Subcutaneous abdominal adipose tissue (tissue), 5 donors: ENCODE measurements around the gene EXD3.
"Not testable (repeated sequence)": the region's sequence is repeated elsewhere in the genome, so short reads cannot be mapped to it uniquely, and the experiment has no call there.

Experiments
- H3K27ac ChIP-seq: one replicate; pipeline ENCODE4 v1.7.0; 2013; ENCODE audit warnings: low read depth, mild to moderate bottlenecking, inconsistent platforms, low read length, moderate library complexity
- H3K27me3 ChIP-seq, 5 donors: one replicate each; pipeline ENCODE4 v1.7.0; 2013; ENCODE audit warnings: low read length in 5 of 5, inconsistent platforms in 1 of 5; ENCODE audit not compliant: control insufficient read depth in 5 of 5, insufficient read depth in 4 of 5
- H3K36me3 ChIP-seq, 5 donors: one replicate each; pipeline ENCODE4 v1.7.0; 2013; ENCODE audit warnings: low read length in 5 of 5; ENCODE audit not compliant: control insufficient read depth in 5 of 5, insufficient read depth in 5 of 5
- H3K4me1 ChIP-seq, 5 donors: one replicate each; pipeline ENCODE4 v1.7.0; 2013; ENCODE audit warnings: low read length in 5 of 5, mild to moderate bottlenecking in 3 of 5, moderate library complexity in 1 of 5; ENCODE audit not compliant: control insufficient read depth in 5 of 5, insufficient read depth in 5 of 5
- H3K4me3 ChIP-seq, 5 donors: one replicate each; pipeline ENCODE4 v1.7.0; 2013; ENCODE audit warnings: low read length in 5 of 5, low read depth in 1 of 5
- H3K9ac ChIP-seq, 5 donors: one replicate each; pipeline ENCODE4 v1.7.0; 2013; ENCODE audit warnings: low read length in 5 of 5, mild to moderate bottlenecking in 4 of 5, moderate library complexity in 3 of 5
- H3K9me3 ChIP-seq, 5 donors: one replicate each; pipeline ENCODE4 v1.7.0; 2013; ENCODE audit warnings: low read length in 5 of 5; ENCODE audit not compliant: control insufficient read depth in 5 of 5
- donor health status: healthy.
- donor health status: healthy.
- donor health status: healthy.
- donor health status: healthy.
- donor health status: healthy.

The EXD3 gene

GRCh38 chr9:137263506-137263905 is 159.5 kb downstream of the EXD3 start:
- no peak overlapping the region for H3K4me3 ChIP-seq
- no peaks in the 10 kb centered on the region for H3K9me3 ChIP-seq
- peaks cover 0 to 8% (median 4%) of the 10 kb centered on the region in 5 donors for H3K4me1 ChIP-seq
- no peak overlapping the region for H3K27ac ChIP-seq
- H3K9ac ChIP-seq = no peak overlapping the region
- peaks cover 0 to 56% (median 46%) of the 10 kb centered on the region in 5 donors for H3K36me3 ChIP-seq
- no peaks in the 10 kb centered on the region for H3K27me3 ChIP-seq

- Histone ChIP-seq H3K36me3 (peaks cover 0 to 51% (median 45%) of the 10 kb centered on the region in 5 donors), H3K9me3 (no peaks in the 10 kb centered on the region)
Observed at GRCh38 chr9:137262909-137263285, 160.1 kb downstream of the EXD3 start.

GRCh38 chr9:137262173-137262908 is 160.6 kb downstream of the EXD3 start:
- not testable (repeated sequence) for H3K4me3 ChIP-seq, H3K4me1 ChIP-seq, H3K27ac ChIP-seq, H3K27me3 ChIP-seq, H3K9me3 ChIP-seq, H3K9ac ChIP-seq
- H3K36me3 ChIP-seq = peaks cover 0 to 46% (median 43%) of the 10 kb centered on the region in 5 donors

More at GRCh38 chr9:137262909-137263285, 160.1 kb downstream of the EXD3 start:
- Histone ChIP-seq H3K27ac (no peak overlapping the region), H3K4me1 (peaks cover 0 to 2% (median 2%) of the 10 kb centered on the region in 5 donors), H3K27me3 (no peaks in the 10 kb centered on the region), H3K4me3 (no peak overlapping the region), H3K9ac (no peak overlapping the region)
